IPS-18c (cell line): ENCODE data around the gene ATP5PB.

Experiments
- H3K4me3 ChIP-seq: 2 replicates; pipeline ENCODE4 v1.7.0; 2013; ENCODE audit warnings: low read depth, mild to moderate bottlenecking, low read length, moderate library complexity; ENCODE audit not compliant: insufficient read depth
- H3K9me3 ChIP-seq: one replicate; pipeline ENCODE4 v1.6.1; 2013; ENCODE audit warnings: mild to moderate bottlenecking, low read length, moderate library complexity; ENCODE audit not compliant: control insufficient read depth, insufficient read depth

Gene ATP5PB

GRCh38 chr1:111448918-111449702 is at the start of gene ATP5PB, which contains the start of gene WDR77:
Gene ATP5PB, plus strand, starts transcription at chr1:111449464. Its CDS starts 78 bp downstream, at chr1:111449542.
Gene WDR77, minus strand, starts transcription at chr1:111449256. Its CDS starts 87 bp downstream, at chr1:111449169.
- Histone ChIP-seq H3K4me3 (peak within 1 kb of the TSS; percentile 83), H3K9me3 (no peaks in the 10 kb centered on the region)

GRCh38 chr1:111399792-111400610 is 49.3 kb upstream of the ATP5PB start:
- Histone ChIP-seq H3K9me3 (no peaks in the 10 kb centered on the region), H3K4me3 (no peak overlapping the region)

GRCh38 chr1:111402083-111402482 is 47.2 kb upstream of the ATP5PB start:
- Histone ChIP-seq H3K9me3 (no peaks in the 10 kb centered on the region), H3K4me3 (no peak overlapping the region)

GRCh38 chr1:111404588-111404987 is 44.7 kb upstream of the ATP5PB start:
- H3K9me3 ChIP-seq: no peaks in the 10 kb centered on the region
- H3K4me3 ChIP-seq: no peak overlapping the region

- no peak overlapping the region for H3K4me3 ChIP-seq
- no peaks in the 10 kb centered on the region for H3K9me3 ChIP-seq
These were observed 42.9 kb upstream of the ATP5PB start for GRCh38 chr1:111406321-111406768.

- no peak overlapping the region for H3K4me3 ChIP-seq
These were observed 42.0 kb upstream of the ATP5PB start for GRCh38 chr1:111407301-111407700.

GRCh38 chr1:111412839-111413238 is 36.4 kb upstream of the ATP5PB start:
- H3K4me3 ChIP-seq: no peak overlapping the region
- no peaks in the 10 kb centered on the region for H3K9me3 ChIP-seq

More at GRCh38 chr1:111407301-111407700, 42.0 kb upstream of the ATP5PB start:
- H3K9me3 ChIP-seq: no peaks in the 10 kb centered on the region

GRCh38 chr1:111414756-111415155 is 34.5 kb upstream of the ATP5PB start:
- H3K9me3 ChIP-seq: no peaks in the 10 kb centered on the region
- H3K4me3 ChIP-seq: no peak overlapping the region

- no peaks in the 10 kb centered on the region for H3K9me3 ChIP-seq
- H3K4me3 ChIP-seq: no peak overlapping the region
These were observed 33.8 kb upstream of the ATP5PB start for GRCh38 chr1:111415461-111415860.

GRCh38 chr1:111417755-111418154 is 31.5 kb upstream of the ATP5PB start:
- Histone ChIP-seq H3K9me3 (no peaks in the 10 kb centered on the region), H3K4me3 (no peak overlapping the region)

GRCh38 chr1:111419037-111419436 is 30.2 kb upstream of the ATP5PB start:
- Histone ChIP-seq H3K9me3 (no peaks in the 10 kb centered on the region), H3K4me3 (no peak overlapping the region)

GRCh38 chr1:111420377-111420776 is 28.9 kb upstream of the ATP5PB start:
- H3K9me3 ChIP-seq: no peaks in the 10 kb centered on the region
- H3K4me3 ChIP-seq: no peak overlapping the region

- H3K4me3 ChIP-seq: no peak overlapping the region
- H3K9me3 ChIP-seq: no peaks in the 10 kb centered on the region
These were observed 26.5 kb upstream of the ATP5PB start for GRCh38 chr1:111422546-111423391.

GRCh38 chr1:111424281-111424680 is 25.0 kb upstream of the ATP5PB start:
- no peak overlapping the region for H3K4me3 ChIP-seq
- H3K9me3 ChIP-seq: no peaks in the 10 kb centered on the region

GRCh38 chr1:111436726-111437125 is 12.5 kb upstream of the ATP5PB start:
- no peaks in the 10 kb centered on the region for H3K9me3 ChIP-seq
- no peak overlapping the region for H3K4me3 ChIP-seq

GRCh38 chr1:111439461-111440351 is 9.6 kb upstream of the ATP5PB start:
- Histone ChIP-seq H3K9me3 (no peaks in the 10 kb centered on the region), H3K4me3 (no peak overlapping the region)
